ENCODE measurements around the gene SYNPO2. TPM values are rescaled to one million over a fixed set of nuclear protein-coding genes. Genes with fewer than 3 reads are reported as not detected.
A peak's percentile ranks its signal among the peaks of the same experiment; 100 is the strongest.

Gene SYNPO2
- total RNA-seq, 1 donor from 2014 or later: 0.09 TPM

DNA sequence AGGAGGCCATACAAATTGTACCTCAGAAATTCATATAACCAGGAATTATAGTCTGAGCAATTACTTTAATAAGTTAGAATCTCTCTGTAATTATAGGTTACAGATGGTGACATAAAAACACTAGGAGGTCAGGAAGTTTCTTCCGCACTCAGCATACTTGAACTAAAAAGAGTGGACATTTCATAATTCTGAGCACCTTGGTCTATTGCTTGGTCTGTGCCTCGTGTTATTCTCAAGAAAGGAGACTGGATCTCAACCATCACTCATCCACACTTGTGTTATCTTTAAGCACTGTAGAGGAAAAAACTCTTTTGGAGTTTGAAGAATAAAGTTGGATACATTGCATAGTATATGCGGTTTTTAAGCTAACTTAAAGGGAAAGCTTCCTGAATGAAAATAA lies 91.1 kb downstream of the SYNPO2 start:
- H4K20me1 ChIP-seq (ENCODE audit: low read depth): no peaks in the 10 kb centered on the region
- no peaks in the 10 kb centered on the region for H3K79me2 ChIP-seq (ENCODE audit: low read depth)
- no peak overlapping the region for H3K9ac ChIP-seq
- no peak overlapping the region for H3K27ac ChIP-seq
- no peaks in the 10 kb centered on the region for H3F3A ChIP-seq (ENCODE audit: low read depth)
- no peaks in the 10 kb centered on the region for H3K36me3 ChIP-seq
- Mint-ChIP-seq H3K36me3 (no peaks in the 10 kb centered on the region), H3K9me3 (no peaks in the 10 kb centered on the region), H3K4me1 (peaks cover 3% of the 10 kb centered on the region), H3K27ac (no peak overlapping the region), H3K27me3 (ENCODE audit: insufficient read depth, low read depth) (peaks cover 5% of the 10 kb centered on the region), H3K4me3 (no peak overlapping the region)
- no peaks in the 10 kb centered on the region for H3K9me3 ChIP-seq (ENCODE audit: low read depth)
- no peaks in the 10 kb centered on the region for H3K27me3 ChIP-seq
- no peak for TF ChIP-seq EZH2 (IDR thresholded peaks at IDR 0.05)
- TF ChIP-seq, protein P1, sequence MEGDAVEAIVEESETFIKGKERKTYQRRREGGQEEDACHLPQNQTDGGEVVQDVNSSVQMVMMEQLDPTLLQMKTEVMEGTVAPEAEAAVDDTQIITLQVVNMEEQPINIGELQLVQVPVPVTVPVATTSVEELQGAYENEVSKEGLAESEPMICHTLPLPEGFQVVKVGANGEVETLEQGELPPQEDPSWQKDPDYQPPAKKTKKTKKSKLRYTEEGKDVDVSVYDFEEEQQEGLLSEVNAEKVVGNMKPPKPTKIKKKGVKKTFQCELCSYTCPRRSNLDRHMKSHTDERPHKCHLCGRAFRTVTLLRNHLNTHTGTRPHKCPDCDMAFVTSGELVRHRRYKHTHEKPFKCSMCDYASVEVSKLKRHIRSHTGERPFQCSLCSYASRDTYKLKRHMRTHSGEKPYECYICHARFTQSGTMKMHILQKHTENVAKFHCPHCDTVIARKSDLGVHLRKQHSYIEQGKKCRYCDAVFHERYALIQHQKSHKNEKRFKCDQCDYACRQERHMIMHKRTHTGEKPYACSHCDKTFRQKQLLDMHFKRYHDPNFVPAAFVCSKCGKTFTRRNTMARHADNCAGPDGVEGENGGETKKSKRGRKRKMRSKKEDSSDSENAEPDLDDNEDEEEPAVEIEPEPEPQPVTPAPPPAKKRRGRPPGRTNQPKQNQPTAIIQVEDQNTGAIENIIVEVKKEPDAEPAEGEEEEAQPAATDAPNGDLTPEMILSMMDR (IDR thresholded peaks at IDR 0.05): no peak
- TF ChIP-seq EZH2phosphoT487 (IDR thresholded peaks at IDR 0.05): no peak
- H2AFZ ChIP-seq (replicated peaks): no peak overlapping the region
- H3K4me1 ChIP-seq: no peaks in the 10 kb centered on the region
- H3K4me3 ChIP-seq: no peak overlapping the region
- DNase-seq (ENCODE audit: low spot score): no peak
- no peak overlapping the region for H3K4me2 ChIP-seq

DNA sequence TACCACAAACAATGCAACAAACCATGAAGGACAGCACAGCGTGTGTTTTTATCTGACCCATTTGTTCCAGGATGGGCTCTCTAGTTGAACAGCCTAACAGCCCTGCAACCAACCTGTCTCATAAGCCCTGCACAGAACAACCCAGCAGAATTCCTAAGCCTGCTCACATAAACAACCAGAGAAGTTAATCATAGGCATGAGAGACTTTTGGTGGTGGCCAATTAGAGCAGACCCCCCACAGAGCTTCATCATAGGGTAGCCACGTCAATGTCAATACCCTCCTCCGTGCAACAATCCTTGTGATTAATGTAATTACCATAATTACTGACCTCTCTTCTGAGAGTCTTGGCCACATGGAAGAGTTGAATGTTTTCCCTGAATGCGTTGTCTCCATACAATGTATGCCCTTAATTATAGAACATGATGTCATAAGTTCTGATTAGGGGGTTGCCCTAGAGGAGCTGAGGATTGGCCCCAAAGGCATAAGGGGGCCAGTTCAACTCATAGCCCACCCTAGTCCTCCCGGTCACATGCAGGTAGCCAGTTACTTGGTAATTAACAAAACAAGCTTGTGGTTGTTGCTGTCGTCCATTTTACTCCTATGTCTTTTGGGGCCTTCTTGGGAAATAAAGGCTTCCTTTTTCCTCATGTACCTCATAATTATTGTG lies 92.7 kb downstream of the SYNPO2 start:
- peaks cover 3% of the 10 kb centered on the region for H3K4me1 Mint-ChIP-seq
- DNase-seq (ENCODE audit: low spot score): peak; percentile 31
- H3K9me3 Mint-ChIP-seq: no peaks in the 10 kb centered on the region

DNA sequence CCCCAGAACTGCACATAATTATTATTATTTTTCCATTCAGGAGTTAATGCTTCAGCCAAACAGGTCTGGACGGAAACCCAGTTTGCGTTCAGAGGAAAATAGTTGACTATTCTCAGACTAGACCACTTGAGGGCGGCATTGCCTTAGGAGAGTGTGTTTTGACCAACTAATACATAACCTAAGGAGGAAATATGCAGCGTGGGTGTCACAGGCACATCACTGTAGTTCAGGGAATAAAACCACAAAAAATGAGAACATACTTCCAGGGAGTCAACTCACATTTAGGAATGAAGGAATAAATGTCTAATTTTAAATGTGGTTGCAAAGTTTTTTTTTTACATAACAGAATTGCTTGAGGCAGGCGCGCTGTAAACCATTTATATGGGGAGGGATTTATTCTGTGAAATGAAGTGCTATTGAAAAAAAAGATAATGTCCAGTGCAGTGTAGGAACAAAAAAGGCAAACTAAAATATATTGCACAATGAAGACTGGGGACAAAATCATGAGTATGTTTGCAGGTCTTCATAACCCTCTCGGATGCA lies 93.3 kb downstream of the SYNPO2 start:
- H2AFZ ChIP-seq (replicated peaks): no peak overlapping the region
- H3K9me3 ChIP-seq (ENCODE audit: low read depth): no peaks in the 10 kb centered on the region
- H3K4me2 ChIP-seq: no peak overlapping the region
- H3K27me3 ChIP-seq: no peaks in the 10 kb centered on the region
- no peaks in the 10 kb centered on the region for H3K36me3 ChIP-seq
- no peak overlapping the region for H3K4me3 Mint-ChIP-seq
- H3K27me3 Mint-ChIP-seq (ENCODE audit: insufficient read depth, low read depth): peaks cover 5% of the 10 kb centered on the region
- no peaks in the 10 kb centered on the region for H3K36me3 Mint-ChIP-seq
- H3K4me1 Mint-ChIP-seq: peaks cover 3% of the 10 kb centered on the region
- TF ChIP-seq, protein P1 (IDR thresholded peaks at IDR 0.05): peak; percentile 87
- TF ChIP-seq EZH2phosphoT487 (IDR thresholded peaks at IDR 0.05): no peak
- no peaks in the 10 kb centered on the region for H3K79me2 ChIP-seq (ENCODE audit: low read depth)
- no peaks in the 10 kb centered on the region for H3K4me1 ChIP-seq
- no peaks in the 10 kb centered on the region for H4K20me1 ChIP-seq (ENCODE audit: low read depth)
- peak; percentile 78 for DNase-seq (ENCODE audit: low spot score)
- no peak overlapping the region for H3K4me3 ChIP-seq
- no peaks in the 10 kb centered on the region for H3K9me3 Mint-ChIP-seq
- no peak overlapping the region for H3K9ac ChIP-seq
- no peaks in the 10 kb centered on the region for H3F3A ChIP-seq (ENCODE audit: low read depth)
- no peak overlapping the region for H3K27ac Mint-ChIP-seq
- no peak overlapping the region for H3K27ac ChIP-seq

More for the DNA sequence above, 92.7 kb downstream of the SYNPO2 start:
- H3K36me3 ChIP-seq: no peaks in the 10 kb centered on the region
- no peak overlapping the region for H3K27ac Mint-ChIP-seq
- H3K4me1 ChIP-seq: no peaks in the 10 kb centered on the region
- H3K79me2 ChIP-seq (ENCODE audit: low read depth): no peaks in the 10 kb centered on the region
- H3K4me3 ChIP-seq: no peak overlapping the region
- no peak overlapping the region for H3K4me3 Mint-ChIP-seq
- H2AFZ ChIP-seq (replicated peaks): no peak overlapping the region
- no peaks in the 10 kb centered on the region for H4K20me1 ChIP-seq (ENCODE audit: low read depth)
- TF ChIP-seq EZH2phosphoT487 (IDR thresholded peaks at IDR 0.05) (no peak), EZH2 (IDR thresholded peaks at IDR 0.05) (no peak)
- TF ChIP-seq, protein P1 (IDR thresholded peaks at IDR 0.05): no peak
- H3K4me2 ChIP-seq: no peak overlapping the region
- peaks cover 5% of the 10 kb centered on the region for H3K27me3 Mint-ChIP-seq (ENCODE audit: insufficient read depth, low read depth)
- no peaks in the 10 kb centered on the region for H3K27me3 ChIP-seq
- H3K9ac ChIP-seq: no peak overlapping the region
- H3K27ac ChIP-seq: no peak overlapping the region
- no peaks in the 10 kb centered on the region for H3K9me3 ChIP-seq (ENCODE audit: low read depth)
- H3F3A ChIP-seq (ENCODE audit: low read depth): no peaks in the 10 kb centered on the region
- H3K36me3 Mint-ChIP-seq: no peaks in the 10 kb centered on the region
